Mesothelial cell of epicardium (in vitro differentiated cells): ENCODE results near the gene WSB1. TPM values are rescaled to one million over a fixed set of nuclear protein-coding genes. Genes with fewer than 3 reads are reported as not detected.
A peak's percentile ranks its signal among the peaks of the same experiment; 100 is the strongest.

Experiments
- DNase-seq, 2 experiments: peaks; one replicate each; pipeline ENCODE4 v3.0.0; 2021; ENCODE audit warnings: low spot score in 2 of 2; ENCODE audit not compliant: unreplicated experiment in 2 of 2
- H3K27ac Mint-ChIP-seq: 2 replicates; pipeline ENCODE4 v1.8.0; 2021; ENCODE audit warnings: mixed read lengths
- H3K27me3 Mint-ChIP-seq: 2 replicates; pipeline ENCODE4 v1.8.0; 2021; ENCODE audit warnings: low read depth, mixed read lengths
- H3K36me3 Mint-ChIP-seq: 2 replicates; pipeline ENCODE4 v1.8.0; 2021; ENCODE audit warnings: mixed read lengths
- H3K4me1 Mint-ChIP-seq: 2 replicates; pipeline ENCODE4 v1.8.0; 2021; ENCODE audit warnings: mixed read lengths
- H3K4me3 Mint-ChIP-seq: 2 replicates; pipeline ENCODE4 v1.8.0; 2021; ENCODE audit warnings: mild to moderate bottlenecking, moderate library complexity, mixed read lengths
- H3K9me3 Mint-ChIP-seq: 2 replicates; pipeline ENCODE4 v1.8.0; 2021; ENCODE audit warnings: mixed read lengths
- total RNA-seq: library from RNA; stranded (reverse); gene quantifications from 3 replicates; pipeline ENCODE4 v1.2.1, GENCODE V29; 2021
- TF ChIP-seq, protein P1 (sequence below): fragments of 200-600 bp; sonication (generic); IDR thresholded peaks from one replicate; pipeline ENCODE4 v1.5.0; 2021; ENCODE audit warnings: antibody characterized with exemption; ENCODE audit not compliant: unreplicated experiment

WSB1 gene
- total RNA-seq, 1 donor from 2014 or later = 806 TPM

DNA sequence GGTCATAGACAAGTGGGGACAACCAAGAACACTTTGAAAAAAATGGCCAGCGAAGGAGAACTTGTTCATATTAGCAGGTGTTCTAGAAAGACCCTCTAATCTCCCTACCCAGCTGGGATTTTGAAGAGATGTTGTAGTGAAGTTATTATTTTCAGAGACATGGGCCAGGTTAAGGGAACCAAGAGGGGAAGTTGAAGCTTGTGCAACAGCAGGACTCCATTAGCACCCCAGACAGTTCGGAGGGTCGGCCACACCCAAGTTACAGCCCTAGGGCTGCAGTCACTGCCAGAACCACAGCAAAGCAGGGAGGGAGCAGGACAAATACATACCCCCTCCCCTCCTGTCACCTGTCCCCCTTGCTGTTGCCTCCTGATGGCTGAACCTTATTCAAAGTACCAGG lies 42.3 kb downstream of the WSB1 start:
- H3K4me1 Mint-ChIP-seq = peaks cover 39% of the 10 kb centered on the region
- DNase-seq = no peak
- no peaks in the 10 kb centered on the region for H3K27me3 Mint-ChIP-seq
- H3K36me3 Mint-ChIP-seq = peaks cover 7% of the 10 kb centered on the region
- H3K9me3 Mint-ChIP-seq = peaks cover 6% of the 10 kb centered on the region
- H3K4me3 Mint-ChIP-seq = no peak overlapping the region
- no peak overlapping the region for H3K27ac Mint-ChIP-seq
- TF ChIP-seq, protein P1, sequence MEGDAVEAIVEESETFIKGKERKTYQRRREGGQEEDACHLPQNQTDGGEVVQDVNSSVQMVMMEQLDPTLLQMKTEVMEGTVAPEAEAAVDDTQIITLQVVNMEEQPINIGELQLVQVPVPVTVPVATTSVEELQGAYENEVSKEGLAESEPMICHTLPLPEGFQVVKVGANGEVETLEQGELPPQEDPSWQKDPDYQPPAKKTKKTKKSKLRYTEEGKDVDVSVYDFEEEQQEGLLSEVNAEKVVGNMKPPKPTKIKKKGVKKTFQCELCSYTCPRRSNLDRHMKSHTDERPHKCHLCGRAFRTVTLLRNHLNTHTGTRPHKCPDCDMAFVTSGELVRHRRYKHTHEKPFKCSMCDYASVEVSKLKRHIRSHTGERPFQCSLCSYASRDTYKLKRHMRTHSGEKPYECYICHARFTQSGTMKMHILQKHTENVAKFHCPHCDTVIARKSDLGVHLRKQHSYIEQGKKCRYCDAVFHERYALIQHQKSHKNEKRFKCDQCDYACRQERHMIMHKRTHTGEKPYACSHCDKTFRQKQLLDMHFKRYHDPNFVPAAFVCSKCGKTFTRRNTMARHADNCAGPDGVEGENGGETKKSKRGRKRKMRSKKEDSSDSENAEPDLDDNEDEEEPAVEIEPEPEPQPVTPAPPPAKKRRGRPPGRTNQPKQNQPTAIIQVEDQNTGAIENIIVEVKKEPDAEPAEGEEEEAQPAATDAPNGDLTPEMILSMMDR = no peak

DNA sequence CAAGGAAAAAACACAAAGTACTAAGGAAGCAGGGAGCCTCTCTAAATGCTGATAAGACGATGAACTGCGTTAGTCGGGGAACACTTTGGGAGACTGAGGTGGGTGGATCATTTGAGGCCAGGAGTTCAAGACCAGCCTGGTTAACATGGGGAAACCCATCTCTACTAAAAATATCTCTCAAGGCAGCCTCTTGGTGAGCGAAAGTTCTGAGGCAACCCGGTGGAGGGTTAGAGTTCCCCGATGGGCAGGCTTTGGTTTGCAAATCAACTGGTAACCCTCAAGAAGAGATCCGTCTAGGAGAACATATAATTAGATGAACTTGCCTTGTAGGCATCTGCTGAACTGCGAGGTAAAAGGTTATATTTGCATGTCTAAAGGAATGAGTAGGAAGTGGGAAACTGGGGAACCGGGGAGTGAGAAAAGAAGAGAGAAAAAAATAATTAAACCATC lies 44.6 kb downstream of the WSB1 start:
- Mint-ChIP-seq H3K9me3 (peaks cover 6% of the 10 kb centered on the region), H3K27me3 (no peaks in the 10 kb centered on the region), H3K4me1 (peaks cover 23% of the 10 kb centered on the region), H3K4me3 (no peak overlapping the region), H3K36me3 (peaks cover 7% of the 10 kb centered on the region), H3K27ac (no peak overlapping the region)
- DNase-seq = no peak
- TF ChIP-seq, protein P1 = no peak

DNA sequence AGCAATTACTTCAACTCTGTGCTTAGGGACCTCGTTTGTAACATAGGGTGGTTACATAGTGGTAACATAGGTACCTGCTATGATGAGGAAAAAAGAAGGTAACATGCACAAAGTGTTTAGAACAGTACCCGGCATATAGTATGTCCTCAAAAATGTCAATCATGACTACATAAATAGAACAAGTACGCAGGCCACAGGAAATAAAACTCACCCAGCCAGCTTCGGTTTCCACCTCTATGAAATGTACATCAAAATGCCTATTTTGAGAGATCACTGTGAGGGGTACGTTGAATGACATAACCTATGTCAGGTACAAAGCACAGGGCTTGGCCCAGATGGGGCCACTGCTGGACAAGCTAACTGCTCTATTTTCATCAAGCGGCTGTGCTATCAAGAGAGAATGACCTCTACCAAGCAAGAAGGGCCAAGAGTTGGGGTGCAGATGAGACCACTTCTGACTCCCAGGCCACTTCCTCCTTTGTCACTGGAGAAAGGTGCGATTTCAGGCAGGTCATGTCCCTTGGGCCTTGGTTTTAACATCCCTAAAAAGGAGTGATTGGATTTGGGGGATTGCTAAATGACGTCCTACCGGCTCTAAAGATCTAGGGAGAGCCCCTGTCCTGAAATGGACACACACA lies 45.4 kb downstream of the WSB1 start:
- no peak for DNase-seq
- Mint-ChIP-seq H3K9me3 (peaks cover 6% of the 10 kb centered on the region), H3K27me3 (no peaks in the 10 kb centered on the region), H3K4me1 (peaks cover 21% of the 10 kb centered on the region), H3K27ac (no peak overlapping the region), H3K36me3 (peaks cover 7% of the 10 kb centered on the region), H3K4me3 (no peak overlapping the region)
- TF ChIP-seq, protein P1 = no peak

DNA sequence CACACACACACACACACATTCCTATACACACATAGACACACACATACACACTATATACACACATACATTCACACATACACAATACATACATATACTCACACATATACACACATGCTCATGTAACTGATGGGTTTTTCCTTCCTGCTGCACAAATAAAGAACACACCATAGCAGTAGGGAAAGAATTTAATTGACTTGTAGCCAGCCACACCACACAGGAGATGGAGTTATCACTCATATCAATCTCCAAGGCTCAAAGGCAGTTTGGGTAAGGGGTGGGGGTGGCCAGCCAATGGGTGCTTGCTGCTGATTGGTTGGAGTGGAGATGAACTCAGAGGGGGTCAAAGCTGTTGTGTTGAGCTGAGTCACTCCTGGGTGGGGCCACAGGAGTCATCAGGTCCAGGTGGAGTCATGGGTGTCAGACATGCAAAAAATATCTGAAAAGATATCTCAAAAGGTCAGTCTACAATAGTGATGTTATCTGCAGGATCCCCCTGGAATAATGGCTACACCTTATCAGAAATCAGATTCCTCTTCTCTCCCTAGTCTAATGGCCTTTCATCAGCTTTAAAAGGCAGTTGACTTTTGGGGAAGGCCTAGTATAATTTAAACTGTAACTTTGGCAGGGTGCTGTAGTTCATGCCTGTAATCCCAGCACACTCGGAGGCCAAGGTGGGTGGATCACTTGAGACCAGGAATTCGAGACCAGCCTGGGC lies 46.1 kb downstream of the WSB1 start:
- TF ChIP-seq, protein P1 = no peak
- peaks cover 22% of the 10 kb centered on the region for H3K4me1 Mint-ChIP-seq
- H3K36me3 Mint-ChIP-seq = peaks cover 7% of the 10 kb centered on the region
- no peak overlapping the region for H3K27ac Mint-ChIP-seq
- no peaks in the 10 kb centered on the region for H3K27me3 Mint-ChIP-seq
- H3K4me3 Mint-ChIP-seq = no peak overlapping the region
- DNase-seq = no peak
- peaks cover 6% of the 10 kb centered on the region for H3K9me3 Mint-ChIP-seq

DNA sequence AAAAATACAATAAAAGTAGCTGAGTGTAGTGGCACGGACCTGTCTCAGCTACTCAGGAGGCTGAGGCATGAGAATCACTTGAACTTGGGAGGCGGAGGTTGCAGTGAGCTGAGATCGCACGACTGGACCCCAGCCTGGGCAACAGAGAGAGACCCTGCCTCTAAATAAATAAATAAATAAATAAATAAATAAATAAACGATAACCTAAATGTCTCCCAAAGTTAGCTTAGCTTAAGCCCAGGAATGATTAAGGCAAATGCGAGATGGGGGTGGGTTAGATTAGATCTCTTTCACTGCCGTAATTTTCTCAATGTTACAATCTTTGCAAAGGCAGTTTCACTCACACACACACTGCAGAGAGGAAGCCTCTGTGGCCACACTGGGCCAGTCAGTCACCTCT lies 46.7 kb downstream of the WSB1 start:
- Mint-ChIP-seq H3K27ac (peak overlapping the region; percentile 87), H3K4me1 (peaks cover 28% of the 10 kb centered on the region), H3K36me3 (peaks cover 7% of the 10 kb centered on the region), H3K27me3 (no peaks in the 10 kb centered on the region), H3K9me3 (peaks cover 6% of the 10 kb centered on the region), H3K4me3 (no peak overlapping the region)
- TF ChIP-seq, protein P1 = no peak
- DNase-seq = no peak
